Neuronal stem cell (in vitro differentiated cells): ENCODE data around the gene VPS33B.

Experiments
- DNase-seq: peaks from one replicate; pipeline ENCODE4 v3.0.0-alpha.2; 2013; ENCODE audit warnings: low spot score
- H2AFZ ChIP-seq: one replicate; pipeline ENCODE4 v1.6.1; 2013; ENCODE audit warnings: mild to moderate bottlenecking, low read length, inconsistent platforms
- H2AK5ac ChIP-seq: 2 replicates; pipeline ENCODE4 v1.6.1; 2013; ENCODE audit warnings: low read depth, mild to moderate bottlenecking, inconsistent platforms, low read length, moderate library complexity, mixed read lengths
- H2BK120ac ChIP-seq: 2 replicates; pipeline ENCODE4 v1.6.1; 2013; ENCODE audit warnings: low read depth, mild to moderate bottlenecking, inconsistent platforms, low read length, moderate library complexity, mixed read lengths
- H2BK12ac ChIP-seq: one replicate; pipeline ENCODE4 v1.6.1; 2013; ENCODE audit warnings: low read length, inconsistent platforms
- H2BK15ac ChIP-seq: 2 replicates; pipeline ENCODE4 v1.6.1; 2013; ENCODE audit warnings: mild to moderate bottlenecking, low read length, inconsistent platforms, mixed read lengths
- H2BK5ac ChIP-seq: one replicate; pipeline ENCODE4 v1.6.1; 2013; ENCODE audit warnings: inconsistent platforms, mild to moderate bottlenecking, low read length, moderate library complexity
- H3K14ac ChIP-seq: one replicate; pipeline ENCODE4 v1.6.1; 2013; ENCODE audit warnings: low read length, inconsistent platforms
- H3K18ac ChIP-seq: 2 replicates; pipeline ENCODE4 v1.6.1; 2013; ENCODE audit warnings: low read length, inconsistent platforms
- H3K23ac ChIP-seq: 2 replicates; pipeline ENCODE4 v1.6.1; 2013; ENCODE audit warnings: low read depth, mild to moderate bottlenecking, mixed read lengths, low read length, inconsistent platforms; ENCODE audit not compliant: poor library complexity
- H3K27ac ChIP-seq: replicated peaks from 3 replicates; pipeline ENCODE4 v1.5.1; 2013; ENCODE audit warnings: low read length, inconsistent platforms
- H3K27me3 ChIP-seq, 3 experiments: 2 replicates each; pipeline ENCODE4 v1.6.1; 2013; ENCODE audit warnings: low read length in 3 of 3, mild to moderate bottlenecking in 2 of 3, inconsistent platforms in 1 of 3, low read depth in 1 of 3, mixed read lengths in 1 of 3, moderate library complexity in 1 of 3; ENCODE audit not compliant: control insufficient read depth in 3 of 3, insufficient read depth in 3 of 3
- H3K36me3 ChIP-seq, 2 donors: replicated peaks in 1 of 2; 2 replicates each; pipeline ENCODE4 v1.6.1; 2013; ENCODE audit warnings: low read length in 2 of 2; ENCODE audit not compliant: control insufficient read depth in 2 of 2, insufficient read depth in 2 of 2
- H3K4ac ChIP-seq: 2 replicates; pipeline ENCODE4 v1.6.1; 2013; ENCODE audit warnings: inconsistent platforms, mild to moderate bottlenecking, low read length, moderate library complexity
- H3K4me1 ChIP-seq, 2 donors: 1 replicate in 1 of 2; 2 replicates in 1 of 2; pipeline ENCODE4 v1.6.1; 2013; ENCODE audit warnings: low read length in 2 of 2, low read depth in 1 of 2; ENCODE audit not compliant: control insufficient read depth in 2 of 2, insufficient read depth in 1 of 2
- H3K4me2 ChIP-seq: one replicate; pipeline ENCODE4 v1.6.1; 2013; ENCODE audit warnings: mild to moderate bottlenecking, low read length, inconsistent platforms; ENCODE audit not compliant: insufficient read depth, poor library complexity, severe bottlenecking
- H3K4me3 ChIP-seq, 2 donors: 2 replicates each; pipeline ENCODE4 v1.5.1; 2013; ENCODE audit warnings: low read length in 2 of 2, mild to moderate bottlenecking in 2 of 2, inconsistent platforms in 1 of 2, moderate library complexity in 1 of 2
- H3K79me1 ChIP-seq: one replicate; pipeline ENCODE4 v1.6.1; 2013; ENCODE audit warnings: low read depth, mild to moderate bottlenecking, inconsistent platforms, low read length, moderate library complexity
- H3K9ac ChIP-seq: one replicate; pipeline ENCODE4 v1.6.1; 2013; ENCODE audit warnings: mild to moderate bottlenecking, low read depth, low read length, inconsistent platforms; ENCODE audit not compliant: poor library complexity
- H3K9me3 ChIP-seq, 2 donors: replicated peaks in 1 of 2; 2 replicates each; pipeline versions ENCODE3 to v1.6.1; 2013; ENCODE audit warnings: low read length in 2 of 2, mild to moderate bottlenecking in 2 of 2, inconsistent platforms in 1 of 2, low read depth in 1 of 2, mixed read lengths in 1 of 2, moderate library complexity in 1 of 2; ENCODE audit not compliant: control insufficient read depth in 2 of 2, insufficient read depth in 1 of 2
- H4K8ac ChIP-seq: one replicate; pipeline ENCODE4 v1.6.1; 2013; ENCODE audit warnings: low read depth, mild to moderate bottlenecking, inconsistent platforms, low read length, moderate library complexity
- H4K91ac ChIP-seq: one replicate; pipeline ENCODE4 v1.6.1; 2013; ENCODE audit warnings: low read length, low read depth, mild to moderate bottlenecking, inconsistent platforms; ENCODE audit not compliant: poor library complexity
- WGBS, 2 donors: extraction: QIAGEN DNeasy Blood & Tissue Kit; methylation state at CpG; one replicate each; pipeline ENCODE4 v1.1.7; 2013; ENCODE audit warnings: missing lambda C conversion rate in 2 of 2, mixed read lengths in 1 of 2; ENCODE audit not compliant: insufficient read length in 2 of 2, insufficient replicate concordance in 1 of 2; ENCODE audit errors: extremely low coverage in 2 of 2; 5-methylcytosine and 5-hydroxymethylcytosine counted together

Gene VPS33B

GRCh38 chr15:90972133-90972532, 50.3 kb downstream of the VPS33B start:
- no CpG with 5 or more reads among the region's 5 CpGs for WGBS, 2 donors
- Histone ChIP-seq H3K23ac (no peak overlapping the region), H3K4me3 (no peak overlapping the region), H2AFZ (no peak overlapping the region), H4K8ac (no peak overlapping the region), H2BK5ac (no peak overlapping the region), H2AK5ac (no peak overlapping the region), H3K9ac (no peak overlapping the region), H3K4me1 (no peaks in the 10 kb centered on the region), H2BK120ac (no peak overlapping the region), H3K9me3 (no peaks in the 10 kb centered on the region), H3K4me2 (no peak overlapping the region), H3K14ac (no peak overlapping the region), H2BK12ac (no peak overlapping the region), H3K27ac (no peak overlapping the region), H4K91ac (no peak overlapping the region), H3K18ac (no peak overlapping the region), H3K4ac (no peak overlapping the region), H3K36me3 (peaks cover 60 to 94% of the 10 kb centered on the region in 2 donors), H3K79me1 (peaks cover 1% of the 10 kb centered on the region), H2BK15ac (no peak overlapping the region), H3K27me3 (no peaks in the 10 kb centered on the region)
- no peak for DNase-seq

GRCh38 chr15:90970274-90970673, 52.1 kb downstream of the VPS33B start:
- H3K4me3 ChIP-seq, result no peak overlapping the region
- WGBS, 2 donors, result no CpG with 5 or more reads among the region's 7 CpGs

GRCh38 chr15:90968434-90968833, 54.0 kb downstream of the VPS33B start:
- Histone ChIP-seq H3K4me3 (no peak overlapping the region), H3K27me3 (no peaks in the 10 kb centered on the region), H2BK15ac (no peak overlapping the region), H3K4me2 (no peak overlapping the region), H3K9ac (no peak overlapping the region), H3K4ac (no peak overlapping the region), H3K23ac (no peak overlapping the region), H4K91ac (no peak overlapping the region), H2AFZ (no peak overlapping the region), H2AK5ac (no peak overlapping the region), H3K4me1 (no peaks in the 10 kb centered on the region), H3K18ac (no peak overlapping the region), H2BK120ac (no peak overlapping the region), H2BK5ac (no peak overlapping the region), H3K79me1 (peaks cover 1% of the 10 kb centered on the region), H3K27ac (no peak overlapping the region), H2BK12ac (no peak overlapping the region), H4K8ac (no peak overlapping the region), H3K9me3 (no peaks in the 10 kb centered on the region), H3K14ac (no peak overlapping the region), H3K36me3 (peaks cover 53 to 95% of the 10 kb centered on the region in 2 donors)
- WGBS, 2 donors, result no CpG with 5 or more reads among the region's 1 CpG
- no peak for DNase-seq

More at GRCh38 chr15:90970274-90970673, 52.1 kb downstream of the VPS33B start:
- Histone ChIP-seq H2BK15ac (no peak overlapping the region), H3K18ac (no peak overlapping the region), H3K27me3 (no peaks in the 10 kb centered on the region), H2BK120ac (no peak overlapping the region), H2BK12ac (no peak overlapping the region), H3K4me1 (no peaks in the 10 kb centered on the region), H3K79me1 (peaks cover 1% of the 10 kb centered on the region), H3K14ac (no peak overlapping the region), H3K9ac (no peak overlapping the region), H3K4ac (no peak overlapping the region), H4K91ac (no peak overlapping the region), H3K23ac (no peak overlapping the region), H4K8ac (no peak overlapping the region), H2AFZ (no peak overlapping the region), H2AK5ac (no peak overlapping the region), H3K36me3 (peaks cover 64 to 95% of the 10 kb centered on the region in 2 donors), H3K9me3 (no peaks in the 10 kb centered on the region), H2BK5ac (no peak overlapping the region), H3K4me2 (no peak overlapping the region), H3K27ac (no peak overlapping the region)
- DNase-seq, result no peak

GRCh38 chr15:90967206-90967605, 55.2 kb downstream of the VPS33B start:
- H3K14ac ChIP-seq, result no peak overlapping the region
- H3K27me3 ChIP-seq, result no peaks in the 10 kb centered on the region
- no peaks in the 10 kb centered on the region for H3K79me1 ChIP-seq
- H3K4me3 ChIP-seq, result no peak overlapping the region
- no peak overlapping the region for H2BK5ac ChIP-seq
- H4K8ac ChIP-seq, result no peak overlapping the region
- no peak overlapping the region for H2AK5ac ChIP-seq
- H3K4me1 ChIP-seq, result no peaks in the 10 kb centered on the region
- H3K27ac ChIP-seq, result no peak overlapping the region
- no peak overlapping the region for H3K9ac ChIP-seq
- H4K91ac ChIP-seq, result no peak overlapping the region
- H2AFZ ChIP-seq, result no peak overlapping the region
- H2BK15ac ChIP-seq, result no peak overlapping the region
- H3K9me3 ChIP-seq, result no peaks in the 10 kb centered on the region
- WGBS, 2 donors, result no CpG with 5 or more reads among the region's 5 CpGs
- H2BK120ac ChIP-seq, result no peak overlapping the region
- H2BK12ac ChIP-seq, result no peak overlapping the region
- no peak overlapping the region for H3K18ac ChIP-seq
- no peak overlapping the region for H3K4ac ChIP-seq
- H3K36me3 ChIP-seq, result peaks cover 47 to 95% of the 10 kb centered on the region in 2 donors
- H3K4me2 ChIP-seq, result no peak overlapping the region
- no peak overlapping the region for H3K23ac ChIP-seq
- DNase-seq, result no peak
